Aorta (tissue), 5 donors: ENCODE data around the gene SKAP2. TPM values are rescaled to one million over a fixed set of nuclear protein-coding genes. Genes with fewer than 3 reads are reported as not detected.

Experiments used
- ATAC-seq: fragments of 200-7000 bp; cut with Tn5 transposase; one replicate; pipeline ENCODE4 v1.9.1; 2022; ENCODE audit warnings: moderate library complexity; ENCODE audit not compliant: low FRiP score
- DNase-seq, 2 donors: peaks; one replicate each; pipeline ENCODE4 v3.0.0-alpha.2; 2020
- H3K27ac ChIP-seq, 2 donors: one replicate each; pipeline ENCODE4 v1.5.1; 2013; ENCODE audit warnings: low read length in 2 of 2, mild to moderate bottlenecking in 2 of 2, moderate library complexity in 2 of 2, control low read depth in 1 of 2, inconsistent platforms in 1 of 2, low read depth in 1 of 2
- H3K27me3 ChIP-seq, 2 donors: one replicate each; pipeline ENCODE4 v1.6.1; 2013; ENCODE audit warnings: control low read depth in 1 of 2, low read length in 1 of 2, mild to moderate bottlenecking in 1 of 2, moderate library complexity in 1 of 2; ENCODE audit not compliant: insufficient read depth in 2 of 2, control insufficient read depth in 1 of 2
- H3K36me3 ChIP-seq, 2 donors: one replicate each; pipeline ENCODE4 v1.6.1; 2013; ENCODE audit warnings: control low read depth in 1 of 2, low read length in 1 of 2, mild to moderate bottlenecking in 1 of 2; ENCODE audit not compliant: insufficient read depth in 2 of 2, control insufficient read depth in 1 of 2
- H3K4me1 ChIP-seq, 2 donors: one replicate each; pipeline ENCODE4 v1.6.1; 2013; ENCODE audit warnings: low read length in 2 of 2, control low read depth in 1 of 2, mild to moderate bottlenecking in 1 of 2, moderate library complexity in 1 of 2; ENCODE audit not compliant: insufficient read depth in 2 of 2, control insufficient read depth in 1 of 2
- H3K4me3 ChIP-seq, 2 donors: one replicate each; pipeline ENCODE4 v1.5.1; 2013; ENCODE audit warnings: low read length in 2 of 2, control low read depth in 1 of 2, mild to moderate bottlenecking in 1 of 2
- H3K9me3 ChIP-seq: one replicate; pipeline ENCODE4 v1.6.1; 2013; ENCODE audit warnings: mild to moderate bottlenecking, low read length; ENCODE audit not compliant: control insufficient read depth
- WGBS, 2 donors: extraction: QIAGEN DNeasy Blood & Tissue Kit; methylation state at CpG; one replicate each; pipeline ENCODE4 v1.1.7; 2013; 5-methylcytosine and 5-hydroxymethylcytosine counted together
- intact Hi-C, 2 donors: fragments of 100-400 bp; cut with DNase I; formaldehyde crosslinking; loops; one replicate each; pipeline versions ENCODE4 v1.14.2 to v1.15.0; 2022
- polyA plus RNA-seq, 2 donors: library from polyadenylated mRNA; stranded (reverse); fragments of 200-250 nt; gene quantifications; one replicate each; pipeline ENCODE4 v1.2.3, GENCODE V29; 2013
- total RNA-seq, 2 donors: library from RNA; stranded (reverse); fragmentation: NEBNext Ultra II Directional; extraction: Animal tissue kit (Norgen Biotek cat#: 25700); gene quantifications; one replicate each; pipeline ENCODE4 v1.2.1, GENCODE V29; 2021
- donor health status: healthy with polysubstance abuse.
- donor health status: Bipolar disorder and iron deficiency.
- donor health status: DM: no; HTN: no; CAD: no.
- donor health status: DM: no; HTN: no; CAD: no.
- donor health status: DM: yes; HTN: yes; CAD: no.

SKAP2 gene
- total and polyA plus RNA-seq, 4 donors: 11.4 to 48.5 (median 27.9) TPM

GRCh38 chr7:26891400-26892350 lies 27.3 kb upstream of the SKAP2 start:
- H3K36me3 ChIP-seq: no peaks in the 10 kb centered on the region
- DNase-seq (no peak), ATAC-seq (no peak)
- intact Hi-C loops: no loop called here
- H3K27me3 ChIP-seq: no peaks in the 10 kb centered on the region
- no peak overlapping the region for H3K27ac ChIP-seq
- H3K9me3 ChIP-seq: no peaks in the 10 kb centered on the region
- 78 to 84% methylated on average over 3 of the region's 3 CpGs for WGBS, 2 donors
- H3K4me3 ChIP-seq: no peak overlapping the region
- H3K4me1 ChIP-seq: no peaks in the 10 kb centered on the region

- no peak for DNase-seq
- WGBS, 2 donors: 39 to 41% methylated on average over 2 of the region's 2 CpGs
- no peak for ATAC-seq
- Histone ChIP-seq H3K4me1 (no peaks in the 10 kb centered on the region), H3K9me3 (no peaks in the 10 kb centered on the region), H3K27ac (no peak overlapping the region), H3K36me3 (no peaks in the 10 kb centered on the region), H3K27me3 (no peaks in the 10 kb centered on the region), H3K4me3 (no peak overlapping the region)
- intact Hi-C loops: no loop called here
Measured at GRCh38 chr7:26880852-26881251, 16.5 kb upstream of the SKAP2 start.

- intact Hi-C loops: no loop called here
- Histone ChIP-seq H3K27me3 (no peaks in the 10 kb centered on the region), H3K4me3 (no peak overlapping the region), H3K4me1 (no peaks in the 10 kb centered on the region), H3K9me3 (no peaks in the 10 kb centered on the region), H3K36me3 (no peaks in the 10 kb centered on the region), H3K27ac (no peak overlapping the region)
- no peak for ATAC-seq
- WGBS, 2 donors: 83 to 86% methylated on average over 1 of the region's 1 CpG
- DNase-seq: no peak
Measured at GRCh38 chr7:26879671-26880070, 15.3 kb upstream of the SKAP2 start.

GRCh38 chr7:26868841-26869495 lies 4.6 kb upstream of the SKAP2 start:
- no peaks in the 10 kb centered on the region for H3K4me1 ChIP-seq
- no peaks in the 10 kb centered on the region for H3K36me3 ChIP-seq
- ATAC-seq (no peak), DNase-seq (no peak)
- intact Hi-C loops: loop anchor here in 1 of 2 donors (10.0 kb wide), 2 partner anchors 166 to 494 kb away; no protein-coding TSS in a partner anchor
- WGBS, 2 donors: 83 to 84% methylated on average over 7 of the region's 7 CpGs
- H3K27me3 ChIP-seq: no peaks in the 10 kb centered on the region
- no peak overlapping the region for H3K4me3 ChIP-seq
- no peak overlapping the region for H3K27ac ChIP-seq
- H3K9me3 ChIP-seq: no peaks in the 10 kb centered on the region

GRCh38 chr7:26865094-26865388 lies 651 bp upstream of the SKAP2 start:
- Histone ChIP-seq H3K4me1 (no peaks in the 10 kb centered on the region), H3K4me3 (peak overlapping the region; percentile 1 to 50), H3K36me3 (no peaks in the 10 kb centered on the region), H3K27ac (no peak overlapping the region), H3K9me3 (no peaks in the 10 kb centered on the region), H3K27me3 (no peaks in the 10 kb centered on the region)
- WGBS, 2 donors: 1 to 5% methylated on average over 11 of the region's 11 CpGs
- DNase-seq: peak; percentile 76 to 88
- ATAC-seq: peak; percentile 69
- intact Hi-C loops: loop anchor here in 1 of 2 donors (10.0 kb wide), 2 partner anchors 170 to 490 kb away; no protein-coding TSS in a partner anchor

GRCh38 chr7:26863518-26864308 lies 677 bp downstream of the SKAP2 start:
- Histone ChIP-seq H3K4me3 (peak overlapping the region; percentile 45 to 66), H3K36me3 (no peaks in the 10 kb centered on the region), H3K4me1 (no peaks in the 10 kb centered on the region), H3K27me3 (no peaks in the 10 kb centered on the region), H3K27ac (peak overlapping the region in 1 of 2 donors; percentile 19), H3K9me3 (no peaks in the 10 kb centered on the region)
- intact Hi-C loops: loop anchor here (1.0 to 10.0 kb wide), 6 partner anchors 171 to 1006 kb away; partner anchors contain the start of gene HOXA2 (in 1 of the 2)
- 14 to 16% methylated on average over 17 of the region's 17 CpGs for WGBS, 2 donors
- DNase-seq (no peak), ATAC-seq (peak; percentile 4)

GRCh38 chr7:26862834-26863233 lies 1.6 kb downstream of the SKAP2 start:
- Histone ChIP-seq H3K27ac (no peak overlapping the region), H3K27me3 (no peaks in the 10 kb centered on the region), H3K36me3 (no peaks in the 10 kb centered on the region), H3K4me1 (no peaks in the 10 kb centered on the region), H3K4me3 (no peak overlapping the region), H3K9me3 (no peaks in the 10 kb centered on the region)
- WGBS, 2 donors: 79 to 81% methylated on average over 2 of the region's 2 CpGs
- intact Hi-C loops: loop anchor here (5.0 to 10.0 kb wide), 5 partner anchors 172 to 1006 kb away; partner anchors contain the start of gene HOXA2 (in 1 of the 2)
- DNase-seq (no peak), ATAC-seq (no peak)

GRCh38 chr7:26861050-26861449 lies 3.3 kb downstream of the SKAP2 start:
- no peak overlapping the region for H3K27ac ChIP-seq
- DNase-seq (no peak), ATAC-seq (no peak)
- H3K4me3 ChIP-seq: no peak overlapping the region
- no peaks in the 10 kb centered on the region for H3K27me3 ChIP-seq
- H3K36me3 ChIP-seq: no peaks in the 10 kb centered on the region
- intact Hi-C loops: loop anchor here (5.0 to 10.0 kb wide), 5 partner anchors 174 to 1004 kb away; partner anchors contain the start of gene HOXA2 (in 1 of the 2)
- WGBS, 2 donors: 85 to 95% methylated on average over 1 of the region's 1 CpG
- no peaks in the 10 kb centered on the region for H3K4me1 ChIP-seq
- H3K9me3 ChIP-seq: no peaks in the 10 kb centered on the region
